Ovary (tissue), 9 donors: ENCODE measurements around the gene RPL37A. TPM values are rescaled to one million over a fixed set of nuclear protein-coding genes. Genes with fewer than 3 reads are reported as not detected.

Experiments
- DNase-seq, 5 donors: peaks; one replicate each; pipeline ENCODE4 v3.0.0-alpha.2; 2019 to 2020
- H3K27ac ChIP-seq, 2 donors: fragments of 200-600 bp; one replicate each; pipeline versions ENCODE4 v1.5.1 to v1.8.0; 2019 to 2022
- H3K27me3 ChIP-seq: fragments of 200-600 bp; one replicate; pipeline ENCODE4 v1.8.0; 2022
- H3K36me3 ChIP-seq: fragments of 200-600 bp; sonication (generic); one replicate; pipeline ENCODE4 v1.5.1; 2019
- H3K4me1 ChIP-seq: one replicate; pipeline ENCODE4 v1.8.1; 2013; ENCODE audit warnings: mild to moderate bottlenecking, moderate library complexity; ENCODE audit not compliant: insufficient read depth
- H3K4me3 ChIP-seq: fragments of 200-600 bp; sonication (generic); one replicate; pipeline ENCODE4 v1.5.1; 2017
- H3K9me3 ChIP-seq, 2 donors: fragments of 200-600 bp in 1 of 2; sonication (generic) in 1 of 2; one replicate each; pipeline versions ENCODE4 v1.5.1 to v1.8.1; 2013 to 2019; ENCODE audit warnings: mild to moderate bottlenecking in 1 of 2, moderate library complexity in 1 of 2
- EP300 ChIP-seq: sonication (generic); formaldehyde crosslinking; IDR thresholded peaks from one replicate; pipeline ENCODE4 v1.6.1; 2017; ENCODE audit warnings: antibody characterized with exemption
- POLR2A ChIP-seq: fragments of 450-650 bp; IDR thresholded peaks from one replicate; pipeline ENCODE4 v1.6.1; 2017; ENCODE audit warnings: antibody characterized with exemption, mild to moderate bottlenecking, moderate library complexity
- WGBS, 3 donors: extraction: QIAGEN DNeasy Blood & Tissue Kit in 1 of 3; methylation state at CpG; one replicate each; pipeline versions ENCODE4 v1.1.5 to v1.1.7; 2013 to 2017; 5-methylcytosine and 5-hydroxymethylcytosine counted together
- intact Hi-C, 4 donors: fragments of 100-400 bp; cut with DNase I; formaldehyde crosslinking; loops; one replicate each; pipeline versions ENCODE4 v1.11.0 to v1.15.1; 2022 to 2023
- polyA plus RNA-seq, 2 donors: library from polyadenylated mRNA; stranded (reverse); fragments of 200-250 nt in 1 of 2; fragments of 350-450 nt in 1 of 2; fragmentation: Illumina TruSeq in 1 of 2; extraction: RNeasy Lipid Tissue Mini Kit (QIAGEN cat#74804) in 1 of 2; gene quantifications; one replicate each; pipeline ENCODE4 v1.2.3, GENCODE V29; 2013 to 2014
- total RNA-seq, 7 donors: library from RNA; depleted of rRNA in 2 of 7; stranded (reverse); fragments of >200 nt in 2 of 7; fragmentation: NEBNext Ultra II Directional in 3 of 7; extraction: Animal tissue kit (Norgen Biotek cat#: 25700) in 3 of 7; gene quantifications; one replicate each; pipeline versions ENCODE4 v1.1.0 to v1.2.4, GENCODE V29; 2016 to 2023
- TF ChIP-seq, protein P1 (sequence below), 3 donors: fragments of 450-650 bp in 2 of 3; fragments of 200-600 bp in 1 of 3; IDR thresholded peaks; one replicate each; pipeline versions ENCODE4 v1.5.1 to v1.8.0; 2016 to 2022; ENCODE audit warnings: antibody characterized with exemption in 3 of 3, mild to moderate bottlenecking in 1 of 3
- donor health status: DM: no; HTN: no; CAD: no; lungs with moderate emphysema.
- donor health status: DM: no; HTN: no; CAD: no.
- donor health status: Bipolar disorder and iron deficiency.
- donor health status: DM: yes; HTN: yes; CAD: no.
- donor health status: DM: no; HTN: no; CAD: no.
- donor health status: DM: yes; HTN: yes; CAD: no.

The RPL37A gene
- total and polyA plus RNA-seq, 9 donors, result 3,187 to 7,390 (median 5,316) TPM

DNA sequence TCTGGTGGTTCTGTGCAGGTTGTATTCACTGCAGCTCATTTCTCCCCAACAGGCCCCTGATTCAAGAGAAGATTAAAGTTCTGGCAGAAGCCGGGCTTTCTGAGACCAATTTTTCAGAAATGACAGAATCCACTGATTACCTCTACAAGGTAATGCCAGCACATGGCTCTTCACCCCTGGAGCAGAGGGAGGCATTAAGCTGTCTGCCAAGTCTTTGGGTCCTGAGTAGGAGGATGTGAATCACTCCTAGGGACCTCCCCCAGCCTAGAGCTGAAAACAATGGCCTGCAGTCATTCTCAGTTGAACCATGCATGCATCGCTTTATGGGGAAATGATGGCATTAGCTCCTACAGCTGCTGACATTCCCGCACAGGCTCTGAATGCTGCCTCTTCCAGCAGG is 20.5 kb upstream of the RPL37A start:
- Histone ChIP-seq H3K36me3 (no peaks in the 10 kb centered on the region), H3K9me3 (no peaks in the 10 kb centered on the region), H3K4me3 (no peak overlapping the region), H3K27me3 (no peaks in the 10 kb centered on the region), H3K4me1 (no peaks in the 10 kb centered on the region), H3K27ac (no peak overlapping the region)
- intact Hi-C loops, result no loop called here
- 57 to 77% (median 61%) methylated on average over 3 of the region's 3 CpGs for WGBS, 3 donors
- no peak for TF ChIP-seq EP300
- TF ChIP-seq, protein P1, sequence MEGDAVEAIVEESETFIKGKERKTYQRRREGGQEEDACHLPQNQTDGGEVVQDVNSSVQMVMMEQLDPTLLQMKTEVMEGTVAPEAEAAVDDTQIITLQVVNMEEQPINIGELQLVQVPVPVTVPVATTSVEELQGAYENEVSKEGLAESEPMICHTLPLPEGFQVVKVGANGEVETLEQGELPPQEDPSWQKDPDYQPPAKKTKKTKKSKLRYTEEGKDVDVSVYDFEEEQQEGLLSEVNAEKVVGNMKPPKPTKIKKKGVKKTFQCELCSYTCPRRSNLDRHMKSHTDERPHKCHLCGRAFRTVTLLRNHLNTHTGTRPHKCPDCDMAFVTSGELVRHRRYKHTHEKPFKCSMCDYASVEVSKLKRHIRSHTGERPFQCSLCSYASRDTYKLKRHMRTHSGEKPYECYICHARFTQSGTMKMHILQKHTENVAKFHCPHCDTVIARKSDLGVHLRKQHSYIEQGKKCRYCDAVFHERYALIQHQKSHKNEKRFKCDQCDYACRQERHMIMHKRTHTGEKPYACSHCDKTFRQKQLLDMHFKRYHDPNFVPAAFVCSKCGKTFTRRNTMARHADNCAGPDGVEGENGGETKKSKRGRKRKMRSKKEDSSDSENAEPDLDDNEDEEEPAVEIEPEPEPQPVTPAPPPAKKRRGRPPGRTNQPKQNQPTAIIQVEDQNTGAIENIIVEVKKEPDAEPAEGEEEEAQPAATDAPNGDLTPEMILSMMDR (IDR thresholded peaks at IDR 0.05), result no peak
- no peak for TF ChIP-seq POLR2A
- DNase-seq, result no peak

- WGBS, 3 donors, result 78 to 79% (median 79%) methylated on average over 1 of the region's 1 CpG
- H3K27me3 ChIP-seq, result no peaks in the 10 kb centered on the region
- H3K4me3 ChIP-seq, result no peak overlapping the region
- H3K4me1 ChIP-seq, result no peaks in the 10 kb centered on the region
- H3K36me3 ChIP-seq, result no peaks in the 10 kb centered on the region
- TF ChIP-seq POLR2A (no peak), EP300 (no peak)
- TF ChIP-seq, protein P1 (IDR thresholded peaks at IDR 0.05), result no peak
- no peak for DNase-seq
- H3K27ac ChIP-seq, result no peak overlapping the region
- intact Hi-C loops, result no loop called here
- no peaks in the 10 kb centered on the region for H3K9me3 ChIP-seq
Measured at GRCh38 chr2:216478791-216479190, 19.9 kb upstream of the RPL37A start.

DNA sequence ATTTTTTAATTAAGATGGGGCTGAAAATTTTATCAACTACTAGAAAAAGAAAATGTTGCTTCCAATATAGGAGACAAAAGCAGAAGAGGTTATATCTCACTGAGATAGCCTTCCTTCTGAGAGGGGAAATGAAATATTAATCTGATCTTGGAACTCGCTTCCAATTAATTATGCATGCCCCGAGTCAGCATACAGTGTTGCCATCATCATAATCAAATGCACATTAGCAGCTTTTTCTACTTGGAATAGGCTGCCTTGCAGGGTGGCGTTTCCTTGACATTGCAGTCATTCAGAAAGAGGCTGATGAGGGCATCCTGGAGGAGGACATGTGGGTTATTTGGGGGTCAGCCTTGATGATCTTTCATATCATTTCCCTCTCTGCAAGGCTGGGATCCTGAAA is 18.4 kb upstream of the RPL37A start:
- no peak overlapping the region for H3K4me3 ChIP-seq
- no peaks in the 10 kb centered on the region for H3K36me3 ChIP-seq
- no peaks in the 10 kb centered on the region for H3K9me3 ChIP-seq
- no peaks in the 10 kb centered on the region for H3K27me3 ChIP-seq
- TF ChIP-seq POLR2A (no peak), EP300 (no peak)
- TF ChIP-seq, protein P1 (IDR thresholded peaks at IDR 0.05), result no peak
- intact Hi-C loops, result no loop called here
- 88 to 94% (median 89%) methylated on average over 3 of the region's 3 CpGs for WGBS, 3 donors
- no peak overlapping the region for H3K27ac ChIP-seq
- no peaks in the 10 kb centered on the region for H3K4me1 ChIP-seq
- no peak for DNase-seq

DNA sequence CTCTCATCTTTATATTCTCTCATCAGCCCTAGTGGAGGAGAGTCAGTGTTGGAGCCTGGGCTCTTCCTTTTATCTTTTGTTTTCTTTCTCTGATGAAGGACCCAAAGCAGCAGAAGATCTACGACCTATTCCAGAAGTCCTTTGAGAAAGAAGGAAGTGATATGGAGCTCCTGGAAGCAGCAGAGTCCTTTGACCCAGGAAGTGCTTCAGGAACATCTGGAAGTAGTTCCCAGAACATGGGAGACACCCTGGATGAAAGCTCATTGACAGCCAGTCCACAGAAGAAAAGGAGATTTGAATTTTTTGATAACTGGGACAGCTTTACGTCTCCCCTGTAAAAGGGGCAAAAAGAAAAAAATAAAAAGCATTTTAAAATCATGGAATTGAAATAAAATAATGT is 16.0 kb upstream of the RPL37A start:
- DNase-seq, result no peak
- whole genome bisulfite sequencing, 3 donors, result 64 to 76% (median 69%) methylated on average over 2 of the region's 2 CpGs
- intact Hi-C loops, result no loop called here
- no peaks in the 10 kb centered on the region for H3K4me1 ChIP-seq
- no peak overlapping the region for H3K27ac ChIP-seq
- no peak for TF ChIP-seq POLR2A
- no peak for TF ChIP-seq EP300
- TF ChIP-seq, protein P1 (IDR thresholded peaks at IDR 0.05), result no peak
- no peaks in the 10 kb centered on the region for H3K27me3 ChIP-seq
- no peaks in the 10 kb centered on the region for H3K9me3 ChIP-seq
- no peak overlapping the region for H3K4me3 ChIP-seq
- no peaks in the 10 kb centered on the region for H3K36me3 ChIP-seq

GRCh38 chr2:216485237-216485636 is 13.4 kb upstream of the RPL37A start:
- H3K27ac ChIP-seq, result no peak overlapping the region
- no peaks in the 10 kb centered on the region for H3K27me3 ChIP-seq
- no peak for TF ChIP-seq POLR2A
- no peaks in the 10 kb centered on the region for H3K9me3 ChIP-seq
- H3K36me3 ChIP-seq, result no peaks in the 10 kb centered on the region
- no peak for DNase-seq
- 91 to 94% (median 93%) methylated on average over 3 of the region's 3 CpGs for WGBS, 3 donors
- intact Hi-C loops, result no loop called here
- no peak overlapping the region for H3K4me3 ChIP-seq
- H3K4me1 ChIP-seq, result no peaks in the 10 kb centered on the region
